Activated CD4-positive, alpha-beta T cell treated with anti-CD3 and anti-CD28 coated beads, Interleukin-2, amount 10 ng/mL, durations not matched to agents 24 days and 14 days (primary cell): Measurements from ENCODE around the gene TLR10. TPM values are rescaled to one million over a fixed set of nuclear protein-coding genes. Genes with fewer than 3 reads are reported as not detected.

Source experiments
- DNase-seq: peaks from one replicate; pipeline ENCODE4 v3.0.0; 2022
- H3K27ac Mint-ChIP-seq: one replicate; pipeline ENCODE4 v1.8.0; 2022; ENCODE audit warnings: mild to moderate bottlenecking, mixed read lengths
- H3K27me3 Mint-ChIP-seq: one replicate; pipeline ENCODE4 v1.8.0; 2022; ENCODE audit warnings: mixed read lengths
- H3K36me3 Mint-ChIP-seq: one replicate; pipeline ENCODE4 v1.8.0; 2022; ENCODE audit warnings: low read depth, mild to moderate bottlenecking, mixed read lengths
- H3K4me1 Mint-ChIP-seq: one replicate; pipeline ENCODE4 v1.8.0; 2021; ENCODE audit warnings: mixed read lengths
- H3K4me3 Mint-ChIP-seq: one replicate; pipeline ENCODE4 v1.8.0; 2022; ENCODE audit warnings: mild to moderate bottlenecking, moderate library complexity, mixed read lengths
- H3K9me3 Mint-ChIP-seq: one replicate; pipeline ENCODE4 v1.8.0; 2021; ENCODE audit warnings: mixed read lengths
- intact Hi-C: fragments of 100-400 bp; cut with micrococcal nuclease; formaldehyde crosslinking; loops from one replicate; pipeline ENCODE4 v1.15.1; 2023
- total RNA-seq: library from RNA; stranded (reverse); gene quantifications from 2 replicates; pipeline ENCODE4 v1.2.3, GENCODE V29; 2022

TLR10 gene
- total RNA-seq, 1 donor from 2014 or later, result not detected

- Mint-ChIP-seq H3K27ac (no peak overlapping the region), H3K36me3 (peaks cover 8% of the 10 kb centered on the region), H3K9me3 (peaks cover 12% of the 10 kb centered on the region), H3K4me3 (no peak overlapping the region), H3K4me1 (peaks cover 7% of the 10 kb centered on the region), H3K27me3 (peaks cover 2% of the 10 kb centered on the region)
- DNase-seq, result no peak
- intact Hi-C loops, result no loop called here
Observed at GRCh38 chr4:38747629-38748028, 35.2 kb downstream of the TLR10 start.

GRCh38 chr4:38745881-38746280 lies 36.9 kb downstream of the TLR10 start:
- peaks cover 12% of the 10 kb centered on the region for H3K9me3 Mint-ChIP-seq
- DNase-seq, result no peak
- peaks cover 8% of the 10 kb centered on the region for H3K4me1 Mint-ChIP-seq
- peaks cover 4% of the 10 kb centered on the region for H3K27me3 Mint-ChIP-seq
- no peak overlapping the region for H3K4me3 Mint-ChIP-seq
- H3K36me3 Mint-ChIP-seq, result peaks cover 8% of the 10 kb centered on the region
- intact Hi-C loops, result no loop called here
- H3K27ac Mint-ChIP-seq, result no peak overlapping the region

DNA sequence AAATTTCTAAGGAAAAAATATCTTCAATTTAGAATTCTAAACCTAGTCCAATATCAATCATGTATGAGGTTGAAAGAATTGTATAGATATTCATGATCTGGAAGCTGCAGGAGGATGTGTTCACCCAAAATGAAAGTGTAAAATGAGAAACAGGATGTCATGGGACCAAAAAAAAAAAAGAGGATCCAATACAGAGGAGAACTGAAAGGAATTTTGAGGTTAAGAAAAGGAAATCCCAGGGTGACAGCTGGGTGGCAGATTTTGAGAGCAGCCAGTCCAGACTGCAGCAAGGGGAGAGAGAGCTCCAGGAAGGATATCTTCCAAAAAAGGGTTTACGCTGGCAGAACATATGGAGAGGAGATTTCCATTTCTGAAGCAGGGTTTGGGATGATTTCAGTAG lies 38.9 kb downstream of the TLR10 start:
- no peak overlapping the region for H3K4me3 Mint-ChIP-seq
- H3K27me3 Mint-ChIP-seq, result peaks cover 7% of the 10 kb centered on the region

GRCh38 chr4:38740303-38740702 lies 42.5 kb downstream of the TLR10 start:
- H3K4me1 Mint-ChIP-seq, result peaks cover 6% of the 10 kb centered on the region
- no peak overlapping the region for H3K27ac Mint-ChIP-seq
- H3K27me3 Mint-ChIP-seq, result peaks cover 14% of the 10 kb centered on the region
- no peak for DNase-seq
- H3K9me3 Mint-ChIP-seq, result no peaks in the 10 kb centered on the region
- H3K4me3 Mint-ChIP-seq, result no peak overlapping the region
- no peaks in the 10 kb centered on the region for H3K36me3 Mint-ChIP-seq
- intact Hi-C loops, result no loop called here

More for the DNA sequence above, 38.9 kb downstream of the TLR10 start:
- Mint-ChIP-seq H3K27ac (no peak overlapping the region), H3K4me1 (peaks cover 6% of the 10 kb centered on the region), H3K9me3 (peaks cover 12% of the 10 kb centered on the region), H3K36me3 (peaks cover 7% of the 10 kb centered on the region)
- intact Hi-C loops, result no loop called here
- DNase-seq, result no peak

DNA sequence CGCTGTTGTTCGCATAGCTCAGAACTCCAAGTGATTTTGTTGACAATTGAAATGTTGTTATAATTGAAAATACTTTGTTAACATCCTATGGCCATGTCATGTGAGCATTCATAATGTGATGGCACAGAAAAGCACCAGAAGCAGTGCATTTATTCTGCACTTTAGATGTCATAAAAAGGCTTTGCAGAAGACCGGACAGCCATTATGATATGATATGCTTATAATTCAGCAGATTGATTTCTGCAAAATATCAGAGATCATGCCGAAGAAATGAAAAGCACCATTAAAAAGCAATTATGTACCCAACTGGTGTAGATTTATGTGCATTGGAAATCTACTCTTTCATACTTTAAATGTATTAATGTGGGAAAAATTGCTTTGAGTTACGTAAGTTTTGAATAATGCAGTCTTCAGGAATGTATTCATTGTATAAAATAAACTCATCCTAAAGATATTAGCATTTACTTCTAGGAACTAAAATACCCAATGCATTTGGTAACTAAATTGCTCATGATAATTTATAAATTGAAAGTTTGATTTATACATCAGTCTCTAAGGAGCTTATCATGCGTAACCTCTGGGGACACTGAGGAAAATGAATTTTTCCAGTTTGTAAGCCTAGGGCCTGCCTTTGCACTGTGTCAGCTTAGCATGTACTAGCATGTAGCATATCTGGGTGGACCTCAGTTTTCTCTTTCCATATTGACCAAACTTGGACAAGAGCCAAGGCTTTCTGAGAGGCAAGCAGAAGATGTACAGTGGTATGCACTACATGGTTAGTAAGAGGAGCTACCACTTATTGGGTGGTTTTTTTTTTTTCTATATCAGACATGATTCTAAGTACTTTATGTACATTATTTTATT lies 43.6 kb downstream of the TLR10 start:
- Mint-ChIP-seq H3K27me3 (peaks cover 19% of the 10 kb centered on the region), H3K27ac (no peak overlapping the region), H3K36me3 (no peaks in the 10 kb centered on the region), H3K4me3 (no peak overlapping the region), H3K9me3 (peaks cover 6% of the 10 kb centered on the region), H3K4me1 (peaks cover 6% of the 10 kb centered on the region)
- no peak for DNase-seq
- intact Hi-C loops, result loop anchor here (10.0 kb wide), 1 partner anchor 934 kb away; no protein-coding TSS in a partner anchor

DNA sequence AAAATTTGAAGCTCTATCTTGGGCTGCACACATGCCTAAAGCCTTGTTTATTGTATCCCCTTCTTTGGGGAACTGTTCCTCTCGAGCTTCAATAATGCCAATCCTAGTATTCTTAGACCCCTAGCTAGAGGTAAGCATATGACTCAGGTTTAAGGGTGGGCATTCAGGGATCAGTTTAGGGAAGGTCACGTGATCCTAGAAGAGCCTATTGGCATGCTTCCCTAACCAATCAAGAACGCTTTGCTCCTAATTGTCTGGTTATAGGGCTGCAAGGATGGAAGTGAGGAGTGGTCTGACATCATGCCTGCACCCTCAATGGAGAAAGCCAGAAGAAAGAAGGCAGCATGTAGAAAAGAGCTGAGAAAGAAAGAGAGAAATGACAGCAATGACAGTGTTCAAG lies 46.9 kb downstream of the TLR10 start:
- Mint-ChIP-seq H3K36me3 (peaks cover 3% of the 10 kb centered on the region), H3K4me3 (no peak overlapping the region), H3K9me3 (peaks cover 21% of the 10 kb centered on the region), H3K27ac (no peak overlapping the region), H3K27me3 (peaks cover 19% of the 10 kb centered on the region), H3K4me1 (peaks cover 6% of the 10 kb centered on the region)
- DNase-seq, result no peak
- intact Hi-C loops, result loop anchor here (10.0 kb wide), 1 partner anchor 931 kb away; no protein-coding TSS in a partner anchor

DNA sequence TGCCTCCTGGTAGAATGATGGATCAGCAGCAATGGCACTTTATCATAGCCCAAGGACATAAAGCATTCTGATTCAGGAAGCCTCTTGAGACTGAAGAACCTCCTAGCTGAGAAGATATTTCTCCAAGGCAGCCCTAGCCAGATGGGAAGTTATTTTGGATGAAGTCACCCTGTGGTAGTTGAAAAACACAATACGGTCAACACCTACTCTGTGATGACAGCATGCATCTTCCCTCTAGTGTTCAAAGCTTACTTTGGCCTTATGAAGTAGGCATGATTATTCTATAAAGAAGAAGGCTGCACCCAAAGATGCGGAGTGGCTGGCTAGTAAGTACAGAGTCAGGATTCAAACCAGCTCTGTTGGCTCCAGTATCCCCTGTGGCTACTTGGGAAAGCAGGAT lies 47.9 kb downstream of the TLR10 start:
- H3K4me3 Mint-ChIP-seq, result no peak overlapping the region
- peaks cover 9% of the 10 kb centered on the region for H3K4me1 Mint-ChIP-seq
- H3K36me3 Mint-ChIP-seq, result peaks cover 3% of the 10 kb centered on the region
- no peak overlapping the region for H3K27ac Mint-ChIP-seq
- H3K27me3 Mint-ChIP-seq, result peaks cover 18% of the 10 kb centered on the region
- peaks cover 21% of the 10 kb centered on the region for H3K9me3 Mint-ChIP-seq
- intact Hi-C loops, result loop anchor here (10.0 kb wide), 1 partner anchor 930 kb away; no protein-coding TSS in a partner anchor
- DNase-seq, result no peak

DNA sequence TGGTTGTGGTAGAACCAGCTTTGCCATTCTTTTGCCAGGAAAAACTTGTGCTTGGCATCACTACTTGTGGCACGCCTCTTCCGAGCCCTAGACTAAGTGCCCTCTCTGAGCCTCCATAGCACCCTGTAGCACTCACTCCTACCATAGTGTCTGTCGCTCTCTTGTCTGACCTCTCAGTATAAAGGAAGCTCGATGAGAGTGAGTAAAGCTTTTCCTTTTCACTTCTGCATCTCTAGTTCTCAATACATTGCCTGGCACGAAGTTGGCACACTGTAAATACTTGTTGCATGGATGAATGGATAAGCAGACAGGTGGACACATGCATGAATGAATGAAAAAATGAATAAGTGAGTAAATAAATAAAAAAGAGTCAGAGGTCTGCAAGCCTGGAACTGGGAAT lies 48.3 kb downstream of the TLR10 start:
- H3K4me3 Mint-ChIP-seq, result no peak overlapping the region
- peak overlapping the region; percentile 11 for H3K27ac Mint-ChIP-seq
- peaks cover 18% of the 10 kb centered on the region for H3K27me3 Mint-ChIP-seq
- peaks cover 21% of the 10 kb centered on the region for H3K9me3 Mint-ChIP-seq
- H3K36me3 Mint-ChIP-seq, result peaks cover 3% of the 10 kb centered on the region
- H3K4me1 Mint-ChIP-seq, result peaks cover 9% of the 10 kb centered on the region
- no peak for DNase-seq
- intact Hi-C loops, result loop anchor here (10.0 kb wide), 1 partner anchor 930 kb away; no protein-coding TSS in a partner anchor

- H3K27me3 Mint-ChIP-seq, result peaks cover 17% of the 10 kb centered on the region
- peaks cover 21% of the 10 kb centered on the region for H3K9me3 Mint-ChIP-seq
- peaks cover 3% of the 10 kb centered on the region for H3K36me3 Mint-ChIP-seq
- DNase-seq, result no peak
- peaks cover 9% of the 10 kb centered on the region for H3K4me1 Mint-ChIP-seq
- intact Hi-C loops, result loop anchor here (10.0 kb wide), 1 partner anchor 929 kb away; no protein-coding TSS in a partner anchor
- H3K4me3 Mint-ChIP-seq, result no peak overlapping the region
- peak overlapping the region; percentile 11 for H3K27ac Mint-ChIP-seq
Observed at GRCh38 chr4:38733663-38734062, 49.1 kb downstream of the TLR10 start.

GRCh38 chr4:38730830-38731646 lies 51.8 kb downstream of the TLR10 start:
- H3K9me3 Mint-ChIP-seq, result peaks cover 21% of the 10 kb centered on the region
- intact Hi-C loops, result loop anchor here (1.0 to 10.0 kb wide), 6 partner anchors 56 to 926 kb away; no protein-coding TSS in a partner anchor
- peaks cover 9% of the 10 kb centered on the region for H3K4me1 Mint-ChIP-seq
- peaks cover 3% of the 10 kb centered on the region for H3K36me3 Mint-ChIP-seq
- peaks cover 17% of the 10 kb centered on the region for H3K27me3 Mint-ChIP-seq
- peak; percentile 94 for DNase-seq
- no peak overlapping the region for H3K4me3 Mint-ChIP-seq
- no peak overlapping the region for H3K27ac Mint-ChIP-seq

- DNase-seq, result no peak
- Mint-ChIP-seq H3K36me3 (peaks cover 3% of the 10 kb centered on the region), H3K27me3 (peaks cover 16% of the 10 kb centered on the region), H3K4me3 (no peak overlapping the region), H3K9me3 (peaks cover 21% of the 10 kb centered on the region), H3K4me1 (peaks cover 9% of the 10 kb centered on the region), H3K27ac (no peak overlapping the region)
- intact Hi-C loops, result loop anchor here (2.0 to 10.0 kb wide), 4 partner anchors 56 to 926 kb away; no protein-coding TSS in a partner anchor
Observed at GRCh38 chr4:38730493-38730829, 52.3 kb downstream of the TLR10 start.

GRCh38 chr4:38728631-38729141 lies 54.1 kb downstream of the TLR10 start:
- no peaks in the 10 kb centered on the region for H3K36me3 Mint-ChIP-seq
- H3K27ac Mint-ChIP-seq, result no peak overlapping the region
- peaks cover 10% of the 10 kb centered on the region for H3K27me3 Mint-ChIP-seq
- H3K9me3 Mint-ChIP-seq, result peaks cover 10% of the 10 kb centered on the region
- DNase-seq, result no peak
- H3K4me3 Mint-ChIP-seq, result no peak overlapping the region
- peaks cover 17% of the 10 kb centered on the region for H3K4me1 Mint-ChIP-seq
- intact Hi-C loops, result no loop called here

GRCh38 chr4:38724475-38724808 lies 58.3 kb downstream of the TLR10 start:
- H3K27me3 Mint-ChIP-seq, result peaks cover 15% of the 10 kb centered on the region
- no peak overlapping the region for H3K27ac Mint-ChIP-seq
- no peak overlapping the region for H3K4me3 Mint-ChIP-seq
- peaks cover 10% of the 10 kb centered on the region for H3K4me1 Mint-ChIP-seq
- DNase-seq, result no peak
- intact Hi-C loops, result no loop called here
- H3K36me3 Mint-ChIP-seq, result no peaks in the 10 kb centered on the region
- H3K9me3 Mint-ChIP-seq, result no peaks in the 10 kb centered on the region
